Keratinocyte (primary cell): ENCODE data around the gene SEL1L3. TPM values are rescaled to one million over a fixed set of nuclear protein-coding genes. Genes with fewer than 3 reads are reported as not detected.

ENCODE experiments used
- DNase-seq: peaks from one replicate; pipeline ENCODE4 v3.0.0-alpha.2; 2011; ENCODE audit warnings: low read depth, missing footprints, low spot score
- FAIRE-seq: peaks from 2 replicates; lab custom pipeline; 2011; peaks lifted over from hg19 to GRCh38; lab: Jason Lieb, UNC
- H2AFZ ChIP-seq: 2 replicates; pipeline ENCODE4 v1.6.0; 2012; ENCODE audit warnings: low read length, control low read depth, inconsistent platforms; ENCODE audit not compliant: control insufficient read depth
- H3K27ac ChIP-seq: 2 replicates; pipeline ENCODE4 v1.5.1; 2011; ENCODE audit warnings: low read length; ENCODE audit not compliant: control insufficient read depth, insufficient read depth
- H3K27me3 ChIP-seq: 3 replicates; pipeline ENCODE4 v1.6.0; 2011; ENCODE audit warnings: low read length; ENCODE audit not compliant: control insufficient read depth, insufficient read depth; ENCODE audit errors: extremely low read depth
- H3K36me3 ChIP-seq, 2 experiments: 2 replicates in 1 of 2; 3 replicates in 1 of 2; pipeline ENCODE4 v1.5.1; 2011; ENCODE audit warnings: low read length in 2 of 2, mild to moderate bottlenecking in 1 of 2; ENCODE audit not compliant: control insufficient read depth in 2 of 2, insufficient read depth in 2 of 2; ENCODE audit errors: extremely low read depth in 1 of 2
- H3K4me1 ChIP-seq: 3 replicates; pipeline ENCODE4 v1.5.1; 2011; ENCODE audit warnings: low read length; ENCODE audit not compliant: control insufficient read depth, insufficient read depth; ENCODE audit errors: extremely low read depth
- H3K4me2 ChIP-seq: 3 replicates; pipeline ENCODE4 v1.6.0; 2011; ENCODE audit warnings: low read depth, low read length; ENCODE audit not compliant: control insufficient read depth, insufficient read depth; ENCODE audit errors: extremely low read depth
- H3K4me3 ChIP-seq, 3 experiments: fragments of 200-600 bp in 1 of 3; sonication (generic) in 1 of 3; 2 replicates in 2 of 3; 3 replicates in 1 of 3; pipeline ENCODE4 v1.5.1; 2011 to 2016; ENCODE audit warnings: low read length in 3 of 3, mild to moderate bottlenecking in 3 of 3, control low read depth in 2 of 3, inconsistent platforms in 1 of 3, low read depth in 1 of 3, mixed read lengths in 1 of 3, mixed run types in 1 of 3, moderate library complexity in 1 of 3; ENCODE audit not compliant: control insufficient read depth in 2 of 3, insufficient read depth in 2 of 3; ENCODE audit errors: extremely low read depth in 1 of 3
- H3K79me2 ChIP-seq: 2 replicates; pipeline ENCODE4 v1.6.0; 2012; ENCODE audit warnings: low read length; ENCODE audit not compliant: control insufficient read depth, insufficient read depth
- H3K9ac ChIP-seq: 3 replicates; pipeline ENCODE4 v1.6.0; 2011; ENCODE audit warnings: low read length; ENCODE audit not compliant: control insufficient read depth, insufficient read depth; ENCODE audit errors: extremely low read depth
- H3K9me1 ChIP-seq: 3 replicates; pipeline ENCODE4 v1.6.0; 2011; ENCODE audit warnings: low read length; ENCODE audit not compliant: control insufficient read depth, insufficient read depth; ENCODE audit errors: extremely low read depth
- H3K9me3 ChIP-seq: 2 replicates; pipeline ENCODE4 v1.5.1; 2012; ENCODE audit warnings: low read depth, low read length; ENCODE audit not compliant: control insufficient read depth
- H4K20me1 ChIP-seq: 3 replicates; pipeline ENCODE4 v1.6.0; 2011; ENCODE audit warnings: low read length; ENCODE audit not compliant: control insufficient read depth, insufficient read depth; ENCODE audit errors: extremely low read depth
- EZH2 ChIP-seq: IDR thresholded peaks from one replicate; pipeline ENCODE4 v1.6.1; 2012; ENCODE audit warnings: inconsistent platforms, mild to moderate bottlenecking, low read length, moderate library complexity
- dilution Hi-C: fragments of 300-500 bp; cut with MboI; formaldehyde crosslinking; loops from one replicate; pipeline ENCODE4 v1.7.0; 2020; ENCODE audit warnings: low sequenced_read_pairs; ENCODE audit not compliant: extremely low pct_ligation_motif_present
- polyA plus RNA-seq, 5 experiments: library from polyadenylated mRNA; depleted of rRNA in 3 of 5; stranded (reverse) in 3 of 5; stranded (forward) in 1 of 5; unstranded in 1 of 5; fragments of >200 nt; gene quantifications; 1 replicate in 1 of 5; 2 replicates in 3 of 5; 3 replicates in 1 of 5; pipeline versions ENCODE4 v1.2.1 to v1.2.3, GENCODE V29; 2011 to 2012; ENCODE audit warnings: missing spikeins in 2 of 5, low read depth in 1 of 5, low replicate concordance in 1 of 5
- TF ChIP-seq, protein P1 (sequence below), 3 experiments: IDR thresholded peaks in 1 of 3; conservative IDR thresholded peaks in 1 of 3; optimal IDR thresholded peaks in 1 of 3; 2 replicates in 2 of 3; 3 replicates in 1 of 3; pipeline versions ENCODE3 to v1.5.1; 2011; ENCODE audit warnings: low read length in 3 of 3, mild to moderate bottlenecking in 3 of 3, moderate library complexity in 2 of 3, control low read depth in 1 of 3, inconsistent platforms in 1 of 3; ENCODE audit not compliant: insufficient read depth in 2 of 3; ENCODE audit errors: extremely low read depth in 1 of 3

Gene SEL1L3
- polyA plus RNA-seq, 1 donor (not counting 4 experiments of a cell fraction or from before 2014, with no cell fraction given): 67.9 TPM

DNA sequence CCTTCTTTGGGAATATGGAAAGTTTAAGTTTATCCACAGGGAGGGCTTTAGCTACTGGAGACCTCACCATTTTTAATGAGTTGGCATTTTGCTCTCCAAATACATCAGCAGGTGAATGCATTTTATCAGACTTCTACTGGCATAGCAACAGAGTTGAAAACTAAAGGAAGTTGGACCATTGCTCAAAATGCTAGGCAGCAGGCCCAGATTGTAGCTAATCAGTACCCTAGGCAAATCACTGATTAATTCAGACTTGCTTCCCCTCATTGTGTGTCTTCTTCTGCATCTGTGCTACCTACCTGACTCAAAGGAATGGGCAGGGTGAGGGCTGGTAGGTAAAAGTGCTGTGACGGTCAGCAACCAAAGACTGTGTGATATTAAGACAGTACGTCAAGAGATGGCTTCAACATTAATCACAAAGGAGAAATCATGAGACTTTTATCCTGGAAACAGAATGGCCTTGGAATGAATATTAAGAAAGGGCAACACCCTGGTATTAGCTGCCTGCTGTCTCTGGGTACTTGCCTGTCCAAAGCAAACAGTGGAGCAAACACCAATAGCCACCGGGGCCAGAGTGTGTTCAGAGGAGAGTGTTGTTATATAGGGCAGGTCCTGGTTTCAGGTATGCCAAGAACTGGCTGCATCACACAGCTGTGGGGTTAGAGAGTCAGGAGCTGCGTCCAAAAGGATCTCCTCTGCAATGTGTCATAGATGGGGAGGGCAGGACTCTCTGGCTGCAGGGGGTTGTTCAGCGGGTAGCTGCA, 34.2 kb upstream of the SEL1L3 start:
- H3K27ac ChIP-seq: no peak overlapping the region
- no peak overlapping the region for H3K4me2 ChIP-seq
- no peaks in the 10 kb centered on the region for H4K20me1 ChIP-seq
- no peaks in the 10 kb centered on the region for H3K4me1 ChIP-seq
- H3K9me1 ChIP-seq: no peaks in the 10 kb centered on the region
- dilution Hi-C loops: no loop called here
- TF ChIP-seq, protein P1, sequence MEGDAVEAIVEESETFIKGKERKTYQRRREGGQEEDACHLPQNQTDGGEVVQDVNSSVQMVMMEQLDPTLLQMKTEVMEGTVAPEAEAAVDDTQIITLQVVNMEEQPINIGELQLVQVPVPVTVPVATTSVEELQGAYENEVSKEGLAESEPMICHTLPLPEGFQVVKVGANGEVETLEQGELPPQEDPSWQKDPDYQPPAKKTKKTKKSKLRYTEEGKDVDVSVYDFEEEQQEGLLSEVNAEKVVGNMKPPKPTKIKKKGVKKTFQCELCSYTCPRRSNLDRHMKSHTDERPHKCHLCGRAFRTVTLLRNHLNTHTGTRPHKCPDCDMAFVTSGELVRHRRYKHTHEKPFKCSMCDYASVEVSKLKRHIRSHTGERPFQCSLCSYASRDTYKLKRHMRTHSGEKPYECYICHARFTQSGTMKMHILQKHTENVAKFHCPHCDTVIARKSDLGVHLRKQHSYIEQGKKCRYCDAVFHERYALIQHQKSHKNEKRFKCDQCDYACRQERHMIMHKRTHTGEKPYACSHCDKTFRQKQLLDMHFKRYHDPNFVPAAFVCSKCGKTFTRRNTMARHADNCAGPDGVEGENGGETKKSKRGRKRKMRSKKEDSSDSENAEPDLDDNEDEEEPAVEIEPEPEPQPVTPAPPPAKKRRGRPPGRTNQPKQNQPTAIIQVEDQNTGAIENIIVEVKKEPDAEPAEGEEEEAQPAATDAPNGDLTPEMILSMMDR (optimal IDR thresholded peaks at IDR 0.05 in 1 of 3, IDR thresholded peaks at IDR 0.05 in 1 of 3, conservative IDR thresholded peaks at IDR 0.05 in 1 of 3; ENCODE audit: extremely low read depth in 1 of 3, insufficient read depth in 2 of 3, low read length in 3 of 3): no peak
- no peak for TF ChIP-seq EZH2
- no peak overlapping the region for H2AFZ ChIP-seq
- H3K9me3 ChIP-seq: no peaks in the 10 kb centered on the region
- no peak overlapping the region for H3K9ac ChIP-seq
- H3K36me3 ChIP-seq: no peaks in the 10 kb centered on the region
- no peak for DNase-seq
- no peaks in the 10 kb centered on the region for H3K27me3 ChIP-seq
- H3K4me3 ChIP-seq: no peak overlapping the region
- no peaks in the 10 kb centered on the region for H3K79me2 ChIP-seq
- no peak for FAIRE-seq

DNA sequence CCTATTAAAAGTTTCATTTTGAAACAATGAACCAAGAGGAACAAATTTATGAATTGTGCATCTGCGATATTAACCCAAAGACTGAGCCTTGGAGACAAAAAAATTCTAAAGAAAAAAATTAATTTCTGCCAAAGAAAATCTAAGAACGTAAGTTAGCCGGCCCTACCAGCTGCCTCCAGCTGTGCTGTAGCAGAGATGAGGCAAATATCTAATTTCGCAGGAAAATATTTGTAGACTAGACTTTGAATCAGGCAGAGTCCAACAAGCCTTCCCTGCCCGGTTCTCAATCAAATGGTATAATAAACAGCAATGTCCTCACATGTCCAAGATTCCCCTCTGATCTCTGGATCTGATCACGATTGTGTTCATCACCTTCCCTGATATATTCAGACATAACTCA, 30.0 kb upstream of the SEL1L3 start:
- H3K4me3 ChIP-seq: no peak overlapping the region
- H2AFZ ChIP-seq: no peak overlapping the region
- TF ChIP-seq EZH2: no peak
- TF ChIP-seq, protein P1 (optimal IDR thresholded peaks at IDR 0.05 in 1 of 3, IDR thresholded peaks at IDR 0.05 in 1 of 3, conservative IDR thresholded peaks at IDR 0.05 in 1 of 3; ENCODE audit: extremely low read depth in 1 of 3, insufficient read depth in 2 of 3, low read length in 3 of 3): no peak
- no peaks in the 10 kb centered on the region for H3K9me1 ChIP-seq
- FAIRE-seq (no peak), DNase-seq (no peak)
- no peaks in the 10 kb centered on the region for H3K36me3 ChIP-seq
- no peak overlapping the region for H3K4me2 ChIP-seq
- peaks cover 5% of the 10 kb centered on the region for H3K4me1 ChIP-seq
- dilution Hi-C loops: no loop called here
- no peak overlapping the region for H3K27ac ChIP-seq
- H3K9me3 ChIP-seq: no peaks in the 10 kb centered on the region
- H3K9ac ChIP-seq: no peak overlapping the region
- no peaks in the 10 kb centered on the region for H4K20me1 ChIP-seq
- no peaks in the 10 kb centered on the region for H3K27me3 ChIP-seq
- no peaks in the 10 kb centered on the region for H3K79me2 ChIP-seq
